K562 (cell line): Measurements from ENCODE around the gene HOXD13. TPM values are rescaled to one million over a fixed set of nuclear protein-coding genes. Genes with fewer than 3 reads are reported as not detected.

ENCODE experiments used
- ATAC-seq: fragments of 200-7000 bp; cut with Tn5 transposase; 3 replicates; pipeline ENCODE4 v1.9.1; 2020; ENCODE audit warnings: moderate library complexity
- BruUV-seq: library from RNA; stranded (reverse); fragments of 400-500 nt; replicated peaks from 2 replicates; lab custom pipeline; 2021; lab: Mats Ljungman, UMichigan
- CTCF ChIA-PET: fragments of 300-600 bp; formaldehyde crosslinking; extraction: SDS; loops from one replicate; lab custom pipeline; 2021; ENCODE audit warnings: low intra/inter-chr PET ratio; lab: Yijun Ruan, JAX
- POLR2A ChIA-PET: fragments of 300-600, 350-650 bp; sonication (Branson Sonifier 250); formaldehyde crosslinking; extraction: SDS; loops from one replicate; lab custom pipeline; 2021; ENCODE audit warnings: antibody characterized with exemption, inconsistent platforms; lab: Yijun Ruan, JAX
- DNase-seq, 4 experiments: peaks; one replicate each; pipeline versions ENCODE4 v3.0.0 to v3.0.0-alpha.2; 2011 to 2018; ENCODE audit warnings: low spot score in 3 of 4, mixed read lengths in 3 of 4; ENCODE audit errors: extremely low read depth in 1 of 4
- FAIRE-seq: peaks from 2 replicates; lab custom pipeline; 2011; peaks lifted over from hg19 to GRCh38; lab: Jason Lieb, UNC
- H2AFZ ChIP-seq: 2 replicates; pipeline ENCODE4 v1.6.0; 2011; ENCODE audit warnings: low read depth, low read length, control low read depth, inconsistent platforms
- H3K27ac ChIP-seq: fragments of 200-600 bp; 3 replicates; pipeline ENCODE4 v1.8.0; 2011; ENCODE audit warnings: low read depth, mild to moderate bottlenecking, control low read depth, inconsistent platforms, low read length, moderate library complexity, mixed read lengths; ENCODE audit errors: extremely low read depth
- H3K27me3 ChIP-seq, 2 experiments: fragments of 300-600 bp in 1 of 2; 2 replicates in 1 of 2; 3 replicates in 1 of 2; pipeline versions ENCODE4 v1.6.0 to v1.8.0; 2011; ENCODE audit warnings: inconsistent platforms in 2 of 2, low read length in 2 of 2, mild to moderate bottlenecking in 1 of 2, mixed read lengths in 1 of 2, moderate library complexity in 1 of 2; ENCODE audit not compliant: control insufficient read depth in 2 of 2, insufficient read depth in 2 of 2
- H3K36me3 ChIP-seq: fragments of 300-600 bp; 3 replicates; pipeline ENCODE4 v1.8.0; 2011; ENCODE audit warnings: mild to moderate bottlenecking, low read length, inconsistent platforms; ENCODE audit not compliant: control insufficient read depth, insufficient read depth
- H3K4me1 ChIP-seq, 2 experiments: fragments of 200-600 bp in 1 of 2; replicated peaks in 1 of 2; 2 replicates in 1 of 2; 3 replicates in 1 of 2; pipeline versions ENCODE4 v1.5.1 to v1.8.0; 2011; ENCODE audit warnings: inconsistent platforms in 2 of 2, low read length in 2 of 2, mild to moderate bottlenecking in 1 of 2, mixed read lengths in 1 of 2, moderate library complexity in 1 of 2; ENCODE audit not compliant: control insufficient read depth in 2 of 2, insufficient read depth in 2 of 2
- H3K4me2 ChIP-seq: 2 replicates; pipeline ENCODE4 v1.6.1; 2011; ENCODE audit warnings: low read length, control low read depth, inconsistent platforms, mixed read lengths; ENCODE audit not compliant: insufficient read depth
- H3K4me3 ChIP-seq: fragments of 200-600 bp; sonication (generic), shearing (Covaris generic); 2 replicates; pipeline ENCODE4 v1.5.1; 2016; ENCODE audit warnings: control low read depth, inconsistent platforms
- H3K79me2 ChIP-seq: fragments of 200-600 bp; 3 replicates; pipeline ENCODE4 v1.8.0; 2011; ENCODE audit warnings: low read length, inconsistent platforms; ENCODE audit not compliant: control insufficient read depth, insufficient read depth
- H3K9ac ChIP-seq, 2 experiments: 2 replicates each; pipeline versions ENCODE4 v1.6.0 to v1.6.1; 2011; ENCODE audit warnings: low read depth in 2 of 2, low read length in 2 of 2, control low read depth in 1 of 2, inconsistent platforms in 1 of 2, mild to moderate bottlenecking in 1 of 2, mixed read lengths in 1 of 2; ENCODE audit not compliant: insufficient read depth in 1 of 2
- H3K9me1 ChIP-seq: one replicate; pipeline ENCODE4 v1.6.0; 2011; ENCODE audit warnings: inconsistent platforms, mild to moderate bottlenecking, low read length, moderate library complexity; ENCODE audit not compliant: control insufficient read depth, insufficient read depth
- H3K9me3 ChIP-seq: replicated peaks from 2 replicates; pipeline ENCODE4 v1.5.1; 2011; ENCODE audit warnings: low read depth, low read length, inconsistent platforms; ENCODE audit not compliant: control insufficient read depth, insufficient read depth
- H4K20me1 ChIP-seq: replicated peaks from 2 replicates; pipeline ENCODE4 v1.6.1; 2011; ENCODE audit warnings: low read length, inconsistent platforms, mixed read lengths; ENCODE audit not compliant: control insufficient read depth, insufficient read depth
- NR3C1 ChIP-seq: sonication (generic); formaldehyde crosslinking; IDR thresholded peaks from 2 replicates; pipeline ENCODE4 v1.8.1; 2022; ENCODE audit warnings: missing genetic modification reagents
- NRF1 ChIP-seq, 2 experiments: fragments of 450-650 bp; IDR thresholded peaks in 1 of 2; conservative IDR thresholded peaks in 1 of 2; 2 replicates each; pipeline ENCODE4 v1.6.1; 2014; ENCODE audit warnings: mild to moderate bottlenecking in 2 of 2
- SPI1 ChIP-seq: IDR thresholded peaks from 2 replicates; pipeline ENCODE4 v1.6.1; 2011; ENCODE audit warnings: low read depth, low read length, control low read depth, borderline replicate concordance
- WGBS: fragments of 100-300 bp; shearing (Covaris generic); methylation state at CpG from one replicate; pipeline ENCODE4 v1.1.6; 2016; ENCODE audit warnings: low coverage, mixed read lengths; ENCODE audit not compliant: insufficient coverage; ENCODE audit errors: missing lambda C conversion rate; 5-methylcytosine and 5-hydroxymethylcytosine counted together
- in situ Hi-C: fragments of 300-500 bp; cut with MboI; formaldehyde crosslinking; loops from 4 replicates; pipeline ENCODE4 v1.15.0; 2018; ENCODE audit warnings: inconsistent platforms, mixed read lengths
- intact Hi-C: fragments of 100-400 bp; cut with micrococcal nuclease; formaldehyde crosslinking; loops from 2 replicates; pipeline ENCODE4 v1.14.2; 2022
- polyA plus RNA-seq, 8 experiments: library from polyadenylated mRNA; depleted of rRNA in 4 of 8; stranded (reverse) in 5 of 8; unstranded in 3 of 8; fragments of >200 nt; fragmentation: Nextera tagmentation in 2 of 8; fragmentation: Illumina TruSeq in 1 of 8; extraction: Ambion mirVana in 2 of 8; extraction: Trizol in 1 of 8; gene quantifications; 2 replicates each; pipeline versions ENCODE4 v1.2.1 to v1.2.3, GENCODE V29; 2011 to 2014; ENCODE audit warnings: inconsistent platforms in 1 of 8, missing spikeins in 1 of 8
- total RNA-seq, 7 experiments: library from RNA; depleted of rRNA in 6 of 7; stranded (reverse); fragments of >200 nt in 6 of 7; fragmentation: Illumina TruSeq in 2 of 7; extraction: Trizol in 2 of 7; gene quantifications; 2 replicates each; pipeline versions ENCODE4 v1.2.1 to v1.2.3, GENCODE V29; 2011 to 2021; ENCODE audit warnings: low replicate concordance in 1 of 7
- TF ChIP-seq, protein P1 (sequence below): sonication (generic); IDR thresholded peaks from 2 replicates; pipeline ENCODE4 v1.6.1; 2016
- TF ChIP-seq, protein P2 (sequence below): fragments of 250-450 bp; sonication (Bioruptor Pico); IDR thresholded peaks from 2 replicates; pipeline ENCODE4 v1.4.0; 2020; ENCODE audit warnings: borderline replicate concordance

HOXD13 gene
- total and polyA plus RNA-seq, 9 of the 15 experiments (the other 6 are each of a cell fraction or from before 2014, with no cell fraction given), result 0.03 to 0.04 TPM; not detected in 7

DNA sequence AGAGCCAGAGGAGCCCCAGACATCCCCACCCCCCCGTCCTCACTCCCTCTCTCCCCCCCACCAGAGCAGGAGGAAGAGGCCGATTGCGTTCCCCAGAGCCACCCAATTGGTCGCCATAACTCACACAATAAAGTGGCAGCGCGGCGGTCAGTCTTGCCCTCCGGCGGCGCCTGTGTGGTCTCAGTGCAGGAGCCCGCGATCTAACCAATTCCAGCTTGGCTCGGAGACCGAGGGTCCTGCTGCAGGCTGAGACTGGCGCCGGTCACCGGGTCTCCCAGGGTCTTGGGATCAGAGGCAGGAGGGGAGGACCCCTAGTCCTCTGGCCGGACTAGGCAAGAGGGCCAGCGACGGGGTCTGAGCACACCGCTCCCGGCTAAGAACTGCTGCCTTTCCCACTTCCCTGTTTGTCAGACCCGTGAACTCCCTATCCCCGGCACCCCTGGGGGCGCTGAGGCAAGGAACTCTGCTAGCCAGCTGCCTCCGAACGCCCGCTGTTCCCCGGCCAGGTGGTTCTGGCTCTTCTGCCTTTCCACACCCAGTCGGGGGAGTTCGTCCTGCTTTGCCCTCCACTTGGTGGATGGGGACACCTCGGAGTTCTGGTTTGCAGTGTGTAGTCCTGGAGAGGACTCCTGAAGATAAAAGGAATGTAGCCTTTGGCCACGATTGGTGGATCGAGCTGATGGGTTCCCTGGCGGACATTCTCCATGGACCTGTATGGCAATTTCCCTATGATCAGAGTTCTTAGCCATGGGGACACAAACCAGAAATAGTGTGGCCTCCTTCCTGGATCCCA lies 6.0 kb downstream of the HOXD13 start:
- no peak for DNase-seq
- no peaks in the 10 kb centered on the region for H3K9me1 ChIP-seq
- peaks cover 13% of the 10 kb centered on the region; the same call in 1 of the 2 replicates for H4K20me1 ChIP-seq
- H3K79me2 ChIP-seq, result no peaks in the 10 kb centered on the region
- POLR2A ChIA-PET, result no interaction called here
- no peak for FAIRE-seq
- no peak overlapping the region for H3K4me2 ChIP-seq
- TF ChIP-seq, protein P1, sequence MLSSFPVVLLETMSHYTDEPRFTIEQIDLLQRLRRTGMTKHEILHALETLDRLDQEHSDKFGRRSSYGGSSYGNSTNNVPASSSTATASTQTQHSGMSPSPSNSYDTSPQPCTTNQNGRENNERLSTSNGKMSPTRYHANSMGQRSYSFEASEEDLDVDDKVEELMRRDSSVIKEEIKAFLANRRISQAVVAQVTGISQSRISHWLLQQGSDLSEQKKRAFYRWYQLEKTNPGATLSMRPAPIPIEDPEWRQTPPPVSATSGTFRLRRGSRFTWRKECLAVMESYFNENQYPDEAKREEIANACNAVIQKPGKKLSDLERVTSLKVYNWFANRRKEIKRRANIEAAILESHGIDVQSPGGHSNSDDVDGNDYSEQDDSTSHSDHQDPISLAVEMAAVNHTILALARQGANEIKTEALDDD, result no peak
- 0 out of 2 replicates have a peak, but pooled peaks have one; percentile 13 for TF ChIP-seq SPI1
- TF ChIP-seq NR3C1, result no peak
- no peak for TF ChIP-seq NRF1 (conservative IDR thresholded peaks at IDR 0.05 in 1 of 2, IDR thresholded peaks at IDR 0.05 in 1 of 2)
- TF ChIP-seq, protein P2, sequence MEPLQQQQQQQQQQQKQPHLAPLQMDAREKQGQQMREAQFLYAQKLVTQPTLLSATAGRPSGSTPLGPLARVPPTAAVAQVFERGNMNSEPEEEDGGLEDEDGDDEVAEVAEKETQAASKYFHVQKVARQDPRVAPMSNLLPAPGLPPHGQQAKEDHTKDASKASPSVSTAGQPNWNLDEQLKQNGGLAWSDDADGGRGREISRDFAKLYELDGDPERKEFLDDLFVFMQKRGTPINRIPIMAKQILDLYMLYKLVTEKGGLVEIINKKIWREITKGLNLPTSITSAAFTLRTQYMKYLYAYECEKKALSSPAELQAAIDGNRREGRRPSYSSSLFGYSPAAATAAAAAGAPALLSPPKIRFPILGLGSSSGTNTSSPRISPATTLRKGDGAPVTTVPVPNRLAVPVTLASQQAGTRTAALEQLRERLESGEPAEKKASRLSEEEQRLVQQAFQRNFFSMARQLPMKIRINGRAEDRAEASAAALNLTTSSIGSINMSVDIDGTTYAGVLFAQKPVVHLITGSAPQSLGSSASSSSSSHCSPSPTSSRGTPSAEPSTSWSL (CRISPR knock-in tag), result no peak
- peaks cover 8 to 24% of the 10 kb centered on the region in 2 experiments for H3K4me1 ChIP-seq
- H3K36me3 ChIP-seq, result no peaks in the 10 kb centered on the region
- no peak overlapping the region for H3K27ac ChIP-seq
- WGBS, result 7% methylated on average over 33 of the region's 35 CpGs
- H3K9me3 ChIP-seq, result no peaks in the 10 kb centered on the region
- H3K4me3 ChIP-seq, result no peak overlapping the region
- ATAC-seq, result no peak
- H3K27me3 ChIP-seq, result peaks cover 76 to 80% of the 10 kb centered on the region in 2 experiments
- no peak overlapping the region for H2AFZ ChIP-seq
- BruUV-seq, result no TSS peak
- in situ Hi-C loops (loop anchor here (5.0 to 25.0 kb wide), 2 partner anchors 736 to 1061 kb away; no protein-coding TSS in a partner anchor), intact Hi-C loops (loop anchor here (5.0 kb wide), 4 partner anchors 221 to 1351 kb away; no protein-coding TSS in a partner anchor)
- H3K9ac ChIP-seq, result no peak overlapping the region
- CTCF ChIA-PET, result interaction anchor here (0.6 to 2.7 kb wide), 4 partner anchors 10 to 1068 kb away, joined by 4 to 13 read pairs (median 4); no protein-coding TSS in a partner anchor
